ENCODE results near the gene TNFRSF9.

GRCh38 chr1:7896994-7897393, 43.6 kb downstream of the TNFRSF9 start:
- TF ChIP-seq POLR2A (IDR thresholded peaks at IDR 0.05; ENCODE audit: low read depth, low read length), result no peak
- no peak for TF ChIP-seq POLR2AphosphoS5 (IDR thresholded peaks at IDR 0.05; ENCODE audit: low read depth, low read length)
- no peak for TF ChIP-seq POU2F2 (IDR thresholded peaks at IDR 0.05; ENCODE audit: low read depth, low read length)
- TF ChIP-seq SPI1 (IDR thresholded peaks at IDR 0.05; ENCODE audit: low read depth, low read length), result no peak
- TF ChIP-seq TAF1 (IDR thresholded peaks at IDR 0.05; ENCODE audit: low read depth, low read length), result no peak
- no peak for TF ChIP-seq PAX5 (IDR thresholded peaks at IDR 0.05; ENCODE audit: insufficient read depth, low read length, severe bottlenecking)
